ENCODE data around the gene BTG2. TPM values are rescaled to one million over a fixed set of nuclear protein-coding genes. Genes with fewer than 3 reads are reported as not detected.
A peak's percentile ranks its signal among the peaks of the same experiment; 100 is the strongest.
"Not testable (repeated sequence)": the region's sequence is repeated elsewhere in the genome, so short reads cannot be mapped to it uniquely, and the experiment has no call there.

Gene BTG2
- total and polyA plus RNA-seq, 2 donors = 58.6 to 464 TPM

DNA sequence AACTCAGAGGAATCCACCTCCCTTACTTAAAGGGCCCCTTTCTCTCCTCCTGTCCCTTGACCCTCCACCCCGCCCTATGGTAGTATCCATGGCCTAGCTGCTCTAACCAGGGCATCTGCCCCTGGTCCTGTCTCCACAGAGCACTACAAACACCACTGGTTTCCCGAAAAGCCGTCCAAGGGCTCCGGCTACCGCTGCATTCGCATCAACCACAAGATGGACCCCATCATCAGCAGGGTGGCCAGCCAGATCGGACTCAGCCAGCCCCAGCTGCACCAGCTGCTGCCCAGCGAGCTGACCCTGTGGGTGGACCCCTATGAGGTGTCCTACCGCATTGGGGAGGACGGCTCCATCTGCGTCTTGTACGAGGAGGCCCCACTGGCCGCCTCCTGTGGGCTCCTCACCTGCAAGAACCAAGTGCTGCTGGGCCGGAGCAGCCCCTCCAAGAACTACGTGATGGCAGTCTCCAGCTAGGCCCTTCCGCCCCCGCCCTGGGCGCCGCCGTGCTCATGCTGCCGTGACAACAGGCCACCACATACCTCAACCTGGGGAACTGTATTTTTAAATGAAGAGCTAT, 1.7 kb downstream of the BTG2 start:
- DNase-seq (ENCODE audit: extremely low spot score) = no peak
- H3K4me3 ChIP-seq (ENCODE audit: low read depth, low read length) = peak overlapping the region; percentile 83
- WGBS = 36% methylated on average over 21 of the region's 21 CpGs
- H3K36me3 ChIP-seq (ENCODE audit: insufficient read depth) = no peaks in the 10 kb centered on the region
- peak overlapping the region; percentile 98 for H3K27ac ChIP-seq (ENCODE audit: low read depth)
- H3K4me1 ChIP-seq (ENCODE audit: insufficient read depth) = no peaks in the 10 kb centered on the region

DNA sequence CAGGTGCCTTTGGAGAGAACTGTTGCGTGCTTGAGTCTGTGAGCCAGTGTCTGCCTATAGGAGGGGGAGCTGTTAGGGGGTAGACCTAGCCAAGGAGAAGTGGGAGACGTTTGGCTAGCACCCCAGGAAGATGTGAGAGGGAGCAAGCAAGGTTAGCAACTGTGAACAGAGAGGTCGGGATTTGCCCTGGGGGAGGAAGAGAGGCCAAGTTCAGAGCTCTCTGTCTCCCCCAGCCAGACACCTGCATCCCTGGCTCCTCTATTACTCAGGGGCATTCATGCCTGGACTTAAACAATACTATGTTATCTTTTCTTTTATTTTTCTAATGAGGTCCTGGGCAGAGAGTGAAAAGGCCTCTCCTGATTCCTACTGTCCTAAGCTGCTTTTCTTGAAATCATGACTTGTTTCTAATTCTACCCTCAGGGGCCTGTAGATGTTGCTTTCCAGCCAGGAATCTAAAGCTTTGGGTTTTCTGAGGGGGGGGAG, 2.4 kb downstream of the BTG2 start:
- no peaks in the 10 kb centered on the region for H3K36me3 ChIP-seq (ENCODE audit: insufficient read depth)
- peak overlapping the region; percentile 25 for H3K27ac ChIP-seq (ENCODE audit: low read depth)
- H3K4me1 ChIP-seq (ENCODE audit: insufficient read depth) = no peaks in the 10 kb centered on the region
- peak overlapping the region; percentile 83 for H3K4me3 ChIP-seq (ENCODE audit: low read depth, low read length)
- 31% methylated on average over 3 of the region's 3 CpGs for WGBS
- no peak for DNase-seq (ENCODE audit: extremely low spot score)

DNA sequence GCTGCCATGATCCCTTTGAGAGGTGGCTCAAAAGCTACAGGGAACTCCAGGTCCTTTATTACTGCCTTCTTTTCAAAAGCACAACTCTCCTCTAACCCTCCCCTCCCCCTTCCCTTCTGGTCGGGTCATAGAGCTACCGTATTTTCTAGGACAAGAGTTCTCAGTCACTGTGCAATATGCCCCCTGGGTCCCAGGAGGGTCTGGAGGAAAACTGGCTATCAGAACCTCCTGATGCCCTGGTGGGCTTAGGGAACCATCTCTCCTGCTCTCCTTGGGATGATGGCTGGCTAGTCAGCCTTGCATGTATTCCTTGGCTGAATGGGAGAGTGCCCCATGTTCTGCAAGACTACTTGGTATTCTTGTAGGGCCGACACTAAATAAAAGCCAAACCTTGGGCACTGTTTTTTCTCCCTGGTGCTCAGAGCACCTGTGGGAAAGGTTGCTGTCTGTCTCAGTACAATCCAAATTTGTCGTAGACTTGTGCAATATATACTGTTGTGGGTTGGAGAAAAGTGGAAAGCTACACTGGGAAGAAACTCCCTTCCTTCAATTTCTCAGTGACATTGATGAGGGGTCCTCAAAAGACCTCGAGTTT, 3.1 kb downstream of the BTG2 start:
- peak overlapping the region; percentile 83 for H3K4me3 ChIP-seq (ENCODE audit: low read depth, low read length)
- H3K36me3 ChIP-seq (ENCODE audit: insufficient read depth) = no peaks in the 10 kb centered on the region
- no peak for DNase-seq (ENCODE audit: extremely low spot score)
- H3K27ac ChIP-seq (ENCODE audit: low read depth) = peak overlapping the region; percentile 62
- WGBS = 42% methylated on average over 5 of the region's 5 CpGs
- H3K4me1 ChIP-seq (ENCODE audit: insufficient read depth) = no peaks in the 10 kb centered on the region

DNA sequence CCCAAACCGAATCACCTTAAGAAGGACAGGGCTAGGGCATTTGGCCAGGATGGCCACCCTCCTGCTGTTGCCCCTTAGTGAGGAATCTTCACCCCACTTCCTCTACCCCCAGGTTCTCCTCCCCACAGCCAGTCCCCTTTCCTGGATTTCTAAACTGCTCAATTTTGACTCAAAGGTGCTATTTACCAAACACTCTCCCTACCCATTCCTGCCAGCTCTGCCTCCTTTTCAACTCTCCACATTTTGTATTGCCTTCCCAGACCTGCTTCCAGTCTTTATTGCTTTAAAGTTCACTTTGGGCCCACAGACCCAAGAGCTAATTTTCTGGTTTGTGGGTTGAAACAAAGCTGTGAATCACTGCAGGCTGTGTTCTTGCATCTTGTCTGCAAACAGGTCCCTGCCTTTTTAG, 3.6 kb downstream of the BTG2 start:
- no peaks in the 10 kb centered on the region for H3K4me1 ChIP-seq (ENCODE audit: insufficient read depth)
- H3K27ac ChIP-seq (ENCODE audit: low read depth) = peak overlapping the region; percentile 53
- H3K36me3 ChIP-seq (ENCODE audit: insufficient read depth) = no peaks in the 10 kb centered on the region
- peak overlapping the region; percentile 24 for H3K4me3 ChIP-seq (ENCODE audit: low read depth, low read length)
- WGBS = 61% methylated on average over 1 of the region's 1 CpG
- no peak for DNase-seq (ENCODE audit: extremely low spot score)

DNA sequence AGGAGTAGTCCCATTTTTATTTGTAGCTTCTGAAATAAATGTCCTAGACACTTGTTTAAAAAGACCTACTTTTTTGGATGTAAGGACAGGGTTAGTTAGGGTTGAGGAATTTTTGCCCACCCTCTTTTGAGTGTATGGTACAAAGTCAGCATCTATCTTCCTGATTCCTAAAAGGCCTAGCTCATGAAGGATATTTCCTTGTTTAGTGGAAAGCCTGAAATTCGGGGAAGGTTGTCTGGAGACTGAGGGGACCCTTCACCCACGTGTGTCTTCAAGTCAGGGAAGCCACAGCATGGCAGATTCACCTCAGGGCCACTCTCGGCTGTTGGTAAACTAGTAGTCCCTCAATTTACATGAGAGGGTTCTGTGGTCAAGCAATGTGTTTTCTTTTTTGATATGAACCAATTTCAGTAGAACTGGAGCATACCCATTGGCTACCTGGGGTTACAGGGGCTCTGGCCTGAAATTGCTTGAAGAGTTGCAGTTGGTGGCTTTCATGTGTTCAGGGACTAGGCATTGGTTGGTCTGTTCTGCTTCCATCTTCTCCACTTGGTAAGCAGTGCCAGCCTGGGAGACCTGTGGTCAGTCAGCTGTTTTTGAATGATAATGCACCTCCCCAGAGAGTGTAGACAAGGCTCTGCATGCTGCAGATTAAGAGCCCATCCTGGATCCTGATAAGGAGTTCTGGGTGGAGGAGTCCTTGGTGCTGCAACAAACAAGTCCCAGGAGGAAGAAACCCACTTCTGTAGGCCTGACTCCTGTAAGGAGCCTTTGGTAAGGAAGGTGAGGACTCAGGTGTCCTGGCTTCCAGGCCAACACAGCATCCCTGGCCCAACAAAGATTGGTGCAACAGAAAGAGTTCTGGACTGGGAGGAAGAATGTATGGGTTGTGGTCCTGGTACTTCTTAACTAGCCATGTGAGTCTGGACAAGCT, 6.3 kb downstream of the BTG2 start:
- 84% methylated on average over 3 of the region's 3 CpGs for WGBS
- DNase-seq (ENCODE audit: extremely low spot score) = no peak
- H3K4me1 ChIP-seq (ENCODE audit: insufficient read depth) = no peaks in the 10 kb centered on the region
- no peaks in the 10 kb centered on the region for H3K36me3 ChIP-seq (ENCODE audit: insufficient read depth)
- no peak overlapping the region for H3K4me3 ChIP-seq (ENCODE audit: low read depth, low read length)
- H3K27ac ChIP-seq (ENCODE audit: low read depth) = no peak overlapping the region

DNA sequence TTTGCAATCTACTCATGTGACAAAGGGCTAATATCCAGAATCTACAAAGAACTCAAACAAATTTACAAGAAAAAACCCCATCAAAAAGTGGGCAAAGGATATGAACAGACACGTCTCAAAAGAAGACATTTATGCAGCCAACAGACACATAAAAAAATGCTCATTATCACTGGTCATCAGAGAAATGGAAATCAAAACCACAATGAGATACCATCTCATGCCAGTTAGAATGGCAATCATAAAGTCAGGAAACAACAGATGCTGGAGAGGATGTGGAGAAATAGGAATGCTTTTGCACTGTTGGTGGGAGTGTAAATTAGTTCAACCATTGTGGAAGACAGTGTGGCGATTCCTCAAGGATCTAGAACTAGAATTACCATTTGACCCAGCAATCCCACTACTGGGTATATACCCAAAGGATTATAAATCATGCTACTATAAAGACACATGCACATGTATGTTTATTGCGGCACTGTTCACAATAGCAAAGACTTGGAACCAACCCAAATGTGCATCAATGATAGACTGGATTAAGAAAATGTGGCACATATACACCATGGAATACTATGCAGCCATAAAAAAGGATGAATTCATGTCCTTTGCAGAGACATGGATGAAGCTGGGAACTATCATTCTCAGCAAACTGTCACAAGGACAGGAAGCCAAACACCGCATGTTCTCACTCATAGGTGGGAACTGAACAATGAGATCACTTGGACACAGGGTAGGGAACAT, 8.9 kb downstream of the BTG2 start:
- not testable (repeated sequence) for H3K36me3 ChIP-seq (ENCODE audit: insufficient read depth); DNase-seq (ENCODE audit: extremely low spot score); H3K4me1 ChIP-seq (ENCODE audit: insufficient read depth); H3K4me3 ChIP-seq (ENCODE audit: low read depth, low read length); H3K27ac ChIP-seq (ENCODE audit: low read depth)
- WGBS = 89% methylated on average over 4 of the region's 4 CpGs

DNA sequence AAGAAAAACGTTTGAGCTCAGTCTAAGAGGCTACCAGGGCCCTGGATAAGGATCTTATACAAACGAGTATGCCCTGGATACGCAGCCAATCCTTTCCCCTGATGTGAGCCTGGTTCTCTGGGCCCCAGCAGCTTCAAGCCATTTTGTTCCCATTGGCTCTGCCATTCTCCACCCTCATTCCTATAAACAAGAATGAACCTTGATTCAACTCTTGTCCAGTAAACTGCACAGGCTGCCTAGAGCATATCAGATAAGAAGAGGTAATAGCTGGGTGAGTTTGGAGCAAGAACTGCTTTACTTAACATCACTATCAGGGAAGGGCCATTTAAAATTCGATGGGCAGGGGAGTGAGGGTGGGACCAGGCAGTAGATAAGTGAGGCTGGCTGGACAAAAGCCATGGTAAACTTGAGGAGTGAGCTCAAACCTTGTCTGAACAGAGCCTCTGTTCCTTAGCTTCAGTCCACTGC, 11.3 kb downstream of the BTG2 start:
- H3K4me3 ChIP-seq (ENCODE audit: low read depth, low read length) = no peak overlapping the region
- 10% methylated on average over 4 of the region's 4 CpGs for WGBS
- H3K36me3 ChIP-seq (ENCODE audit: insufficient read depth) = no peaks in the 10 kb centered on the region
- no peak overlapping the region for H3K27ac ChIP-seq (ENCODE audit: low read depth)
- peak; percentile 89 for DNase-seq (ENCODE audit: extremely low spot score)
- H3K4me1 ChIP-seq (ENCODE audit: insufficient read depth) = peaks cover 2% of the 10 kb centered on the region

DNA sequence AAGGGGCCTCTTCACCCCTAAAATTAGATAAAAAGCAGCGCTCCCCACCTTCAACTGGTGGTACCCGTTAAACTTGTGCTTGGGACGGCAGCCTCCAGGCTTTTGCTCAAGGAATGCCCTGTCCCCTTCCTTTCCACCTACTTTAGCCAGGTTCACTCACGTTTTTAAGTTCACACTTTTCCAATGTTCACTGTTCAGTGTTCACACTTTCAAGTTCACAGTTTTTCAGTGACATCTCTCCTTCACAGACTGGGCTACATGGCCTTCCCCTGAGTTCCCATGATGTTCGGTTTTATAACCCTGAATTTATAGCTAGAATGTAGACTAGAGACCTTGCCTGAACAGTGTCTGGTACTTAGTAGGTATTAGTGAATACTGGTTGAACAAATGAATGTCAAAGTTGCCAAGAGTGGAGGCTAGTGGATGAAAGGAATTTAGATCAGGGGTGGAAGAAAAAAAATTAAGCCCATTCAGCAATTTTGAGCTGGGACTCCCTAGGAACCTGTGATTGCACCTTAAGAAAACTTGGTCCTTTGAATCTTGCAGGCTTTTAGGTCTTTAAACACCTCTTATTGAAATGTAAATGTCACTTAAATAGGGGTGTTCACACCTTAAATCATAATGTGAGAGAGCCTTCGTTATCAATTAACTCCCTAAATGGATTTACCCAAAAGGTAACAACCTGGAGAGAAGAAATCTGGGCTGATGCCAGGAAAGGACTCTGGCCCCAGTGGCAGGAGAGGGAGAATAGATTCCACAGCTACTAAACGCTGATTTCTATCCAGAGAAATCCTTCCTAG, 12.3 kb downstream of the BTG2 start:
- peaks cover 2% of the 10 kb centered on the region for H3K4me1 ChIP-seq (ENCODE audit: insufficient read depth)
- WGBS = 77% methylated on average over 7 of the region's 7 CpGs
- no peak for DNase-seq (ENCODE audit: extremely low spot score)
- H3K36me3 ChIP-seq (ENCODE audit: insufficient read depth) = no peaks in the 10 kb centered on the region
- H3K4me3 ChIP-seq (ENCODE audit: low read depth, low read length) = no peak overlapping the region
- peak overlapping the region; percentile 53 for H3K27ac ChIP-seq (ENCODE audit: low read depth)

DNA sequence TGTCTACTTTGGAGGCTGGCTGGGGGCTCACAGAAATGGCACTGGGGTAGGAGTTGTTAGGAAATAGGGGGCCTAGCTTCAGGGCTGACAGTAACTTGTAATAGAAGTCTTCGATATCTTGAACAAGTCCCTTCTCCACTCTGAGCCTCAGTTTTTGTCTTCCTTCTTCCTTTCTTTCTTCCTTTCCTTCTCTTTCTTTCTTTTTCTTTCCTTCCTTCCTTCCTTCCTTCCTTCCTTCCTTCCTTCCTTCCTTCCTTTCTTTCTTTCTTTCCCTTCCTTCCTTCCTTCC, 12.9 kb downstream of the BTG2 start:
- 95% methylated on average over 1 of the region's 1 CpG for WGBS

DNA sequence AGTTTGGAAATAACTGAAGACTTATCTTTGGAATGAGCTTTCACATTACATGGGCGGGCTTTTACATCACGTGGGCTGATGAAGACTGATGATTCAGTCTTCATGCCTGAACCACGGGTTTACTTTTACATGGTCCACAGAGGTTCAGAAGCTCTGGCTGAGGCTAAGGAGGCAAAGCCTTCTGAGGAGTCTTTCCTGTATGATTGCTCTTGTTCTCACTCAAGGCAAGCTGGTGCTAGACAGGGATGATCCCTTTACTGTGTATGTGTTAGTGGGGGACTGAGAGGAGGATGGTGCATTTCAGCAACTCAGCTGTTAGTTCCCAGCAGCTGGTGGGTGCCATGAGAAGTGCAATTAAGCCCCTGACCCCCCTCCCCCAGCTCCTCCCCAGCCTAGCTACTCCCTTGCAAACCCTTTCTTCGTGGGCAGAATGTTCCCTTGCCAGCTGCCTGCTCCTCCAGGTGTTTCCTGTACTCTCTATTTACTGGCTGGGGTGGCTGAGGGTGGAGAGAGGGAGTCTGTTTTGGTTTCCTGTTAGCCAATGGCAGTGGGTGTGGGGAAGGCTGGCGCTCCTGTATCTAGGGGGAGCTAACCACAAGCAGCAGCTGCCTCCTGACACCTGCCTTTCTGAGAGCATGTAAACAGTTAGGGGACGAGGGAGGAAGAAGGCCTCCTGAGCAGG, 15.4 kb downstream of the BTG2 start:
- Histone ChIP-seq H3K36me3 (ENCODE audit: insufficient read depth) (no peaks in the 10 kb centered on the region), H3K27ac (ENCODE audit: low read depth) (peak overlapping the region; percentile 57), H3K4me3 (ENCODE audit: low read depth, low read length) (no peak overlapping the region), H3K4me1 (ENCODE audit: insufficient read depth) (peaks cover 4% of the 10 kb centered on the region)
- WGBS = 35% methylated on average over 6 of the region's 6 CpGs
- DNase-seq (ENCODE audit: extremely low spot score) = no peak

More for the DNA sequence above, 12.9 kb downstream of the BTG2 start:
- DNase-seq (ENCODE audit: extremely low spot score) = no peak
- Histone ChIP-seq H3K4me1 (ENCODE audit: insufficient read depth) (peaks cover 2% of the 10 kb centered on the region), H3K36me3 (ENCODE audit: insufficient read depth) (no peaks in the 10 kb centered on the region), H3K4me3 (ENCODE audit: low read depth, low read length) (no peak overlapping the region), H3K27ac (ENCODE audit: low read depth) (peak overlapping the region; percentile 53)

DNA sequence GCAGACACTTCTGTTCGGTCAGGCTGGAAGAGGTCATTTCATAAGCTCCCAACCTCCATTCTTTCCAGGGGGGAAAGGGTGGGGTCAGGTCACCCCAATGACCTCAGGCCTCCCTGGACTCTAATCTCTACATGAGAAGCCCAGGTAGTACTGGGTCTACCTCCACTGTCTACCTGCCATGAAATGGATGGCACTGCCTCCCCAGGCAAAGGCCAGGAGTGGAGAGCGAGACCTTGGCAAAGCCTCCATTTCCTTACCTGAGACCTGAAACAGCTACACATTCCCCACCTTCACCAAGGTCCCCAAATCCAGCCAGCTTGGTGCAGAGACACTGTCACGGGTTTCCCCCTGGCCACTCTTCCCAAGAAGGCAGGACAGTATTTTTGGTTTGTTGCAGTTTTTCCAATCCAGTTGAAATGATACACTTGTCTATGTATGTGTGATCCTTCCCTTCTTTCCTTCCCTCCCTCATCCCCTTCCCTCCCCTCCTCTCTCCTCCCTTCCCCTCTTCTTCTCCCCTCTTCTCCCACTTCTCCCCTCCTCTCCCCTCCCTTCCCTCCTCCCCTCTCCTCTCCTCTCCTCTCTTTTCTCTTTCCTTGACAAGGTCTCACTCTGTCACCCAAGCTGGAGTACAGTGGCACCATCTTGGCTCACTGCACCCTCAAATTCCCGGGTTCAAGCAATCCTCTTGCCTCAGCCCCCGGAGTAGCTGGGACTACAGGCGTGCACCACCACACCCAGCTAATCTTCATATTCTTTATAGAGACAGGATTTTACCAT, 16.1 kb downstream of the BTG2 start:
- H3K4me3 ChIP-seq (ENCODE audit: low read depth, low read length) = no peak overlapping the region
- no peak for DNase-seq (ENCODE audit: extremely low spot score)
- peaks cover 4% of the 10 kb centered on the region for H3K4me1 ChIP-seq (ENCODE audit: insufficient read depth)
- WGBS = 88% methylated on average over 6 of the region's 6 CpGs
- peak overlapping the region; percentile 82 for H3K27ac ChIP-seq (ENCODE audit: low read depth)
- no peaks in the 10 kb centered on the region for H3K36me3 ChIP-seq (ENCODE audit: insufficient read depth)
